Mesendoderm (in vitro differentiated cells): ENCODE data around the gene NEK7.
"Not testable (repeated sequence)": the region's sequence is repeated elsewhere in the genome, so short reads cannot be mapped to it uniquely, and the experiment has no call there.

ENCODE experiments used
- DNase-seq: peaks from one replicate; pipeline ENCODE4 v3.0.0; 2013
- H2AK5ac ChIP-seq: 2 replicates; pipeline ENCODE4 v1.6.1; 2013; ENCODE audit warnings: low read length, inconsistent platforms
- H2BK120ac ChIP-seq: 2 replicates; pipeline ENCODE4 v1.6.1; 2013; ENCODE audit warnings: low read depth, mild to moderate bottlenecking, low read length, moderate library complexity, mixed read lengths
- H2BK15ac ChIP-seq: replicated peaks from 2 replicates; pipeline ENCODE4 v1.6.1; 2013; ENCODE audit warnings: low read depth, mild to moderate bottlenecking, moderate library complexity
- H2BK5ac ChIP-seq: 2 replicates; pipeline ENCODE4 v1.6.1; 2013; ENCODE audit warnings: low read length, inconsistent platforms
- H3K18ac ChIP-seq: 2 replicates; pipeline ENCODE4 v1.6.1; 2013; ENCODE audit warnings: mild to moderate bottlenecking, low read length, mixed read lengths
- H3K23ac ChIP-seq: one replicate; pipeline ENCODE4 v1.6.1; 2013; ENCODE audit warnings: low read length
- H3K27ac ChIP-seq: 2 replicates; pipeline ENCODE4 v1.5.1; 2013; ENCODE audit warnings: low read depth, mild to moderate bottlenecking, inconsistent platforms, low read length, moderate library complexity
- H3K27me3 ChIP-seq: 2 replicates; pipeline ENCODE4 v1.6.1; 2013; ENCODE audit warnings: low read length, control low read depth, mild to moderate bottlenecking, inconsistent platforms; ENCODE audit not compliant: insufficient read depth, poor library complexity
- H3K36me3 ChIP-seq: 2 replicates; pipeline ENCODE4 v1.6.1; 2013; ENCODE audit warnings: low read length, inconsistent platforms; ENCODE audit not compliant: control insufficient read depth, insufficient read depth
- H3K4ac ChIP-seq: one replicate; pipeline ENCODE4 v1.6.1; 2013; ENCODE audit warnings: low read depth, mild to moderate bottlenecking, low read length, moderate library complexity
- H3K4me1 ChIP-seq: 2 replicates; pipeline ENCODE4 v1.6.1; 2013; ENCODE audit warnings: low read depth, low read length, inconsistent platforms; ENCODE audit not compliant: control insufficient read depth
- H3K4me2 ChIP-seq: 2 replicates; pipeline ENCODE4 v1.6.1; 2013; ENCODE audit warnings: low read length
- H3K4me3 ChIP-seq: 2 replicates; pipeline ENCODE4 v1.5.1; 2013; ENCODE audit warnings: mild to moderate bottlenecking, low read length
- H3K56ac ChIP-seq: one replicate; pipeline ENCODE4 v1.6.1; 2013; ENCODE audit warnings: low read length
- H3K79me1 ChIP-seq: 2 replicates; pipeline ENCODE4 v1.6.1; 2013; ENCODE audit warnings: low read length, inconsistent platforms
- H3K79me2 ChIP-seq: 2 replicates; pipeline ENCODE4 v1.6.1; 2013; ENCODE audit warnings: mild to moderate bottlenecking, low read length; ENCODE audit not compliant: control insufficient read depth, insufficient read depth
- H3K9ac ChIP-seq: 2 replicates; pipeline ENCODE4 v1.6.1; 2013; ENCODE audit warnings: low read length, inconsistent platforms
- H4K5ac ChIP-seq: one replicate; pipeline ENCODE4 v1.6.1; 2013; ENCODE audit warnings: low read length
- H4K8ac ChIP-seq: one replicate; pipeline ENCODE4 v1.6.1; 2013; ENCODE audit warnings: low read depth, mild to moderate bottlenecking, control low read depth, low read length, moderate library complexity
- WGBS: extraction: QIAGEN DNeasy Blood & Tissue Kit; methylation state at CpG from one replicate; pipeline ENCODE4 v1.1.7; 2013; ENCODE audit warnings: low lambda C conversion rate, missing lambda C conversion rate; ENCODE audit not compliant: insufficient coverage; ENCODE audit errors: extremely low coverage; 5-methylcytosine and 5-hydroxymethylcytosine counted together

NEK7 gene

GRCh38 chr1:198191117-198191516 lies 34.3 kb downstream of the NEK7 start:
- H4K5ac ChIP-seq, result no peak overlapping the region
- DNase-seq, result no peak
- peaks cover 7% of the 10 kb centered on the region for H3K79me1 ChIP-seq
- H4K8ac ChIP-seq, result no peak overlapping the region
- no peak overlapping the region for H2BK15ac ChIP-seq
- H3K36me3 ChIP-seq, result no peaks in the 10 kb centered on the region
- no peak overlapping the region for H3K4me2 ChIP-seq
- no peaks in the 10 kb centered on the region for H3K27me3 ChIP-seq
- H2BK5ac ChIP-seq, result no peak overlapping the region
- no peak overlapping the region for H3K27ac ChIP-seq
- WGBS, result no CpG with 5 or more reads among the region's 2 CpGs
- peaks cover 7% of the 10 kb centered on the region for H3K79me2 ChIP-seq
- H3K9ac ChIP-seq, result no peak overlapping the region
- H3K56ac ChIP-seq, result no peak overlapping the region
- no peak overlapping the region for H3K18ac ChIP-seq
- H3K23ac ChIP-seq, result no peak overlapping the region
- peaks cover 8% of the 10 kb centered on the region for H3K4me1 ChIP-seq
- H3K4ac ChIP-seq, result no peak overlapping the region
- H3K4me3 ChIP-seq, result no peak overlapping the region
- no peak overlapping the region for H2AK5ac ChIP-seq
- H2BK120ac ChIP-seq, result no peak overlapping the region

GRCh38 chr1:198193871-198194270 lies 37.1 kb downstream of the NEK7 start:
- H3K23ac ChIP-seq, H3K79me2 ChIP-seq, H4K8ac ChIP-seq, H3K36me3 ChIP-seq, H2BK15ac ChIP-seq, H3K56ac ChIP-seq, H3K4me3 ChIP-seq, H3K27ac ChIP-seq, H3K79me1 ChIP-seq, H2AK5ac ChIP-seq, H3K18ac ChIP-seq, H3K4me1 ChIP-seq, H2BK5ac ChIP-seq, H3K4me2 ChIP-seq, H2BK120ac ChIP-seq, H4K5ac ChIP-seq, H3K4ac ChIP-seq, DNase-seq, H3K27me3 ChIP-seq, H3K9ac ChIP-seq: not testable (repeated sequence)
- no CpG with 5 or more reads among the region's 1 CpG for WGBS

GRCh38 chr1:198196630-198197029 lies 39.8 kb downstream of the NEK7 start:
- Histone ChIP-seq H3K4me3 (no peak overlapping the region), H4K8ac (no peak overlapping the region), H3K27ac (no peak overlapping the region), H3K56ac (no peak overlapping the region), H3K36me3 (no peaks in the 10 kb centered on the region), H3K9ac (no peak overlapping the region), H3K27me3 (no peaks in the 10 kb centered on the region), H2AK5ac (no peak overlapping the region), H3K4ac (no peak overlapping the region), H2BK120ac (no peak overlapping the region), H3K4me2 (no peak overlapping the region), H3K23ac (no peak overlapping the region), H2BK15ac (no peak overlapping the region), H3K79me2 (peaks cover 6% of the 10 kb centered on the region), H3K18ac (no peak overlapping the region), H3K4me1 (no peaks in the 10 kb centered on the region), H2BK5ac (no peak overlapping the region), H4K5ac (no peak overlapping the region), H3K79me1 (peaks cover 9% of the 10 kb centered on the region)
- DNase-seq, result no peak
- WGBS, result no CpG with 5 or more reads among the region's 3 CpGs

- Histone ChIP-seq H3K23ac (no peak overlapping the region), H2BK15ac (no peak overlapping the region)
Measured at GRCh38 chr1:198197285-198197684, 40.5 kb downstream of the NEK7 start.

GRCh38 chr1:198199105-198199504 lies 42.3 kb downstream of the NEK7 start:
- peaks cover 12% of the 10 kb centered on the region for H3K79me2 ChIP-seq
- DNase-seq, result peak; percentile 57
- H3K4me1 ChIP-seq, result no peaks in the 10 kb centered on the region
- H2AK5ac ChIP-seq, result no peak overlapping the region
- no peaks in the 10 kb centered on the region for H3K36me3 ChIP-seq
- H3K18ac ChIP-seq, result no peak overlapping the region
- peaks cover 15% of the 10 kb centered on the region for H3K79me1 ChIP-seq
- no peak overlapping the region for H3K4ac ChIP-seq
- H3K9ac ChIP-seq, result no peak overlapping the region
- no peak overlapping the region for H3K56ac ChIP-seq
- no peak overlapping the region for H3K4me2 ChIP-seq
- H4K8ac ChIP-seq, result no peak overlapping the region
- no peak overlapping the region for H4K5ac ChIP-seq
- no peaks in the 10 kb centered on the region for H3K27me3 ChIP-seq
- no peak overlapping the region for H2BK5ac ChIP-seq
- no peak overlapping the region for H2BK15ac ChIP-seq
- H3K4me3 ChIP-seq, result no peak overlapping the region
- H2BK120ac ChIP-seq, result no peak overlapping the region
- H3K27ac ChIP-seq, result no peak overlapping the region
- no peak overlapping the region for H3K23ac ChIP-seq

More at GRCh38 chr1:198197285-198197684, 40.5 kb downstream of the NEK7 start:
- H3K4me1 ChIP-seq, result no peaks in the 10 kb centered on the region
- no peak overlapping the region for H3K56ac ChIP-seq
- H3K4me2 ChIP-seq, result no peak overlapping the region
- H3K4ac ChIP-seq, result no peak overlapping the region
- peaks cover 13% of the 10 kb centered on the region for H3K79me1 ChIP-seq
- no peak overlapping the region for H4K8ac ChIP-seq
- no CpG with 5 or more reads among the region's 1 CpG for WGBS
- H3K18ac ChIP-seq, result no peak overlapping the region
- no peak overlapping the region for H3K27ac ChIP-seq
- no peak for DNase-seq
- H2BK5ac ChIP-seq, result no peak overlapping the region
- peaks cover 11% of the 10 kb centered on the region for H3K79me2 ChIP-seq
- H2BK120ac ChIP-seq, result no peak overlapping the region
- no peak overlapping the region for H4K5ac ChIP-seq
- no peaks in the 10 kb centered on the region for H3K36me3 ChIP-seq
- no peak overlapping the region for H3K9ac ChIP-seq
- no peaks in the 10 kb centered on the region for H3K27me3 ChIP-seq
- no peak overlapping the region for H3K4me3 ChIP-seq
- H2AK5ac ChIP-seq, result no peak overlapping the region

- Histone ChIP-seq H3K4me3 (no peak overlapping the region), H4K5ac (no peak overlapping the region), H3K4me1 (no peaks in the 10 kb centered on the region), H3K36me3 (no peaks in the 10 kb centered on the region), H3K79me1 (peaks cover 11% of the 10 kb centered on the region), H2BK120ac (no peak overlapping the region), H3K23ac (no peak overlapping the region), H3K27me3 (no peaks in the 10 kb centered on the region), H3K18ac (peak overlapping the region; percentile 39), H2BK5ac (no peak overlapping the region), H3K4ac (no peak overlapping the region), H3K56ac (no peak overlapping the region), H2BK15ac (no peak overlapping the region), H3K79me2 (peaks cover 8% of the 10 kb centered on the region), H3K9ac (no peak overlapping the region), H3K4me2 (no peak overlapping the region), H2AK5ac (no peak overlapping the region), H3K27ac (no peak overlapping the region), H4K8ac (no peak overlapping the region)
- DNase-seq, result no peak
- WGBS, result no CpG with 5 or more reads among the region's 10 CpGs
Measured at GRCh38 chr1:198201956-198202784, 45.4 kb downstream of the NEK7 start.
